ENCODE results near the gene MGAT4A.
"Not testable (repeated sequence)": the region's sequence is repeated elsewhere in the genome, so short reads cannot be mapped to it uniquely, and the experiment has no call there.

MGAT4A gene

DNA sequence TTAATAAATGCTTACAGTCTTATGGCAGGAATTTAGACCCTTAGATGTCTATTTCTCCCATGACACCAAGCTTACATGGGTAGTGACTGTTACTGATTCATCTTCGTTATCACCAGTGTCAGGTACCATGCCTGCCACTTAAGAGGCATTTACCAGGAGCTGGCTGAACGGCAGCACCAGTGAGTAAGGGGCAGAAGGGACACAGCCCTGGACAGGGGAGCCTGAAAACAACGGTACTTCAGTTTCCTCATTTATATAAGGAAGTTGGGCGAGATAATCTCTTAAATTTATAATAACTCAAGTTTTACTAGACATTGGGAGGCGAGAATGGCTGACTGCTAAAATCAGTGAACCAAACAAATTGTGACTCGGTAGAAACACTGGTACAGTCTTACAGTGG, 123.8 kb downstream of the MGAT4A start:
- DNase-seq (ENCODE audit: low spot score) = no peak
- TF ChIP-seq CTCF (IDR thresholded peaks at IDR 0.05; ENCODE audit: extremely low read depth, insufficient read depth, missing control alignments) = no peak
- in situ Hi-C loops (cut with MboI; ENCODE audit: low pct_unique_long_range_greater_than_20kb, low sequenced_read_pairs, unreplicated experiment) = no loop called here

- no peak for DNase-seq (ENCODE audit: low spot score)
- no peak for TF ChIP-seq CTCF (IDR thresholded peaks at IDR 0.05; ENCODE audit: extremely low read depth, insufficient read depth, missing control alignments)
- in situ Hi-C loops (cut with MboI; ENCODE audit: low pct_unique_long_range_greater_than_20kb, low sequenced_read_pairs, unreplicated experiment) = no loop called here
Measured at GRCh38 chr2:98606431-98606830, 124.5 kb downstream of the MGAT4A start.

DNA sequence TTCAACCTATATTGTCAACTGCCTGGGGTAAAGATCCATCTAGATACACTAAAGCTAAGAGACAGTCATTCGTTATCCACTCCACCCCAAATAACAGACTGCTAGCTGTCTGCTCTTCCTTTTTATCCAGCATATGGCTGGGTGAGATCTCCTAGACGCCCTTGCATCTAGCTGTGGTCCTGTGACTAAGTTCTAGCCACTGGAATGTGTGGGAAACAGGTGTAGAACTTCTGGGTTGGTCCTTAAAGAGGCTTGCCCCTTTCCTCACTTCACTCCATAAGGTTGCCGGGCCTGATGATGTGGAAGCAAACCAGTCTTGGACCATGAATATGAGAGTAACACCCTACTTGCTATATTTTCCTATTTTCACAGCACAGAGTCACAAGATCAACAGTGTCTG, 125.9 kb downstream of the MGAT4A start:
- no peak for TF ChIP-seq CTCF (IDR thresholded peaks at IDR 0.05; ENCODE audit: extremely low read depth, insufficient read depth, missing control alignments)
- DNase-seq (ENCODE audit: low spot score) = no peak
- in situ Hi-C loops (cut with MboI; ENCODE audit: low pct_unique_long_range_greater_than_20kb, low sequenced_read_pairs, unreplicated experiment) = no loop called here

DNA sequence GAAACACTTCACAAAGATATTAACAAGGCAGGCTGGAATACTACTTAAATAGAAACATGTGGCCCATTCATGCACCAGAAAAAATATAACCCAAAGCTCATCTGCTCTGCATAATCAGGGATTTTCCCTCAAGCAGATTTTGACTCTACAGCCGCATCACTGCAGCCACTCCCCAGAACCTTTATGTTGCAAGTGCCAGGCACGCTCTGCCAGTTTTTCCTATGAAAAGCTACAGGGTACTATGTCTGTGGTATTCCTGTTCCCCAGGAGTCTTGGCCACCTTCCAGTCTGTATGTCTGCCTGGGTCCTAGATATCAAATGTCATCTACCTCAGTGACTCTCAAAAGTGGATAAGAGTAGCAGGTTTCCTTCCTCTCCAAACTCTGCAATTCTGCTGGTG, 126.4 kb downstream of the MGAT4A start:
- in situ Hi-C loops (cut with MboI; ENCODE audit: low pct_unique_long_range_greater_than_20kb, low sequenced_read_pairs, unreplicated experiment) = no loop called here
- no peak for TF ChIP-seq CTCF (IDR thresholded peaks at IDR 0.05; ENCODE audit: extremely low read depth, insufficient read depth, missing control alignments)

DNA sequence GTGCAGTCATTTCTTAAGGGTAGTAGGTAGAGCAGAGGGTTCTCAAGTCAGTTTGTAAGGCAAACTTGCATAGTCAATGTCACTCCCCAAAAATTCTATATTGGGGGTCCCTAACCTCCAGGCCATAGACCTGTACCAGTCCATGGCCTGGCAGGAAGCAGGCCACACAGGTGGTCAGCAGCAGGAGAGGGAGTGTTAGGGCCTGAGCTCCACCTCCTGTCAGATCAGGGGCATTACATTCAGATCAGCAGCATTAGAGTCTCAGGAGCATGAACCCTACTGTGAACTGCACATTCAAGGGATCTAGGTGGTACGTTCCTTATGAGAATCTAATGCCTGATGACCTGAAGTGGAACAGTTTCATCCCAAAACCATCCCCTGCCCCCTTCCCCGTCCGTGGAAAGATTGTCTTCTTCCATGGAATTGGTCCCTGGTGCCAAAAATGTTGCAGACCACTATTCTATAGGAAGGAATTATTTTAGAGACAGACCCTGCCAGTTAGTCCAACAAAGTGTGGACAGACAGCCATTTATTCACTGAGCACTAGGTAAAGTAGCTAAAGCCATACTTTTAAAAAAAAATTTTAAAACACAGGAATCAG, 129.3 kb downstream of the MGAT4A start:
- DNase-seq (ENCODE audit: low spot score) = peak; percentile 43
- peak; percentile 78 for TF ChIP-seq CTCF (IDR thresholded peaks at IDR 0.05; ENCODE audit: extremely low read depth, insufficient read depth, missing control alignments)

More for the DNA sequence above, 126.4 kb downstream of the MGAT4A start:
- no peak for DNase-seq (ENCODE audit: low spot score)

GRCh38 chr2:98598781-98599428, 132.0 kb downstream of the MGAT4A start:
- TF ChIP-seq CTCF (IDR thresholded peaks at IDR 0.05; ENCODE audit: extremely low read depth, insufficient read depth, missing control alignments) = no peak
- no peak for DNase-seq (ENCODE audit: low spot score)
- in situ Hi-C loops (cut with MboI; ENCODE audit: low pct_unique_long_range_greater_than_20kb, low sequenced_read_pairs, unreplicated experiment) = no loop called here

More for the DNA sequence above, 129.3 kb downstream of the MGAT4A start:
- in situ Hi-C loops (cut with MboI; ENCODE audit: low pct_unique_long_range_greater_than_20kb, low sequenced_read_pairs, unreplicated experiment) = no loop called here

DNA sequence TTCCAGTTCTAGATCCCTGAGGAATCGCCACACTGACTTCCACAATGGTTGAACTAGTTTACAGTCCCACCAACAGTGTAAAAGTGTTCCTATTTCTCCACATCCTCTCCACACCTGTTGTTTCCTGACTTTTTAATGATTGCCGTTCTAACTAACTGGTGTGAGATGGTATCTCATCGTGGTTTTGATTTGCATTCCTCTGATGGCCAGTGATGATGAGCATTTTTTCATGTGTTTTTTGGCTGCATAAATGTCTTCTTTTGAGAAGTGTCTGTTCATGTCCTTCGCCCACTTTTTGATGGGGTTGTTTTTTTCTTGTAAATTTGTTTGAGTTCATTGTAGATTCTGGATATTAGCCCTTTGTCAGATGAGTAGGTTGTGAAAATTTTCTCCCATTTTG, 136.3 kb downstream of the MGAT4A start:
- in situ Hi-C loops (cut with MboI; ENCODE audit: low pct_unique_long_range_greater_than_20kb, low sequenced_read_pairs, unreplicated experiment); DNase-seq (ENCODE audit: low spot score): not testable (repeated sequence)

Measured in GM13977 (cell line).